Dendritic cell treated with granulocyte-macrophage colony-stimulating factor and Interleukin-4, amounts not matched to agents 40 ng/mL and 50 ng/mL, for 4 days (primary cell): ENCODE measurements around the gene MYO16.
"Not testable (repeated sequence)": the region's sequence is repeated elsewhere in the genome, so short reads cannot be mapped to it uniquely, and the experiment has no call there.

Experiments used
- H3K27ac Mint-ChIP-seq: one replicate; pipeline ENCODE4 v1.8.0; 2022; ENCODE audit warnings: mild to moderate bottlenecking, mixed read lengths
- H3K27me3 Mint-ChIP-seq: one replicate; pipeline ENCODE4 v1.8.0; 2022; ENCODE audit warnings: mild to moderate bottlenecking, mixed read lengths
- H3K36me3 Mint-ChIP-seq: one replicate; pipeline ENCODE4 v1.8.0; 2022; ENCODE audit warnings: low read depth, mixed read lengths
- H3K4me1 Mint-ChIP-seq: one replicate; pipeline ENCODE4 v1.8.0; 2022; ENCODE audit warnings: low read depth, mixed read lengths
- H3K4me3 Mint-ChIP-seq: one replicate; pipeline ENCODE4 v1.8.0; 2022; ENCODE audit warnings: mild to moderate bottlenecking, moderate library complexity, mixed read lengths
- H3K9me3 Mint-ChIP-seq: one replicate; pipeline ENCODE4 v1.8.0; 2022; ENCODE audit warnings: mixed read lengths
- intact Hi-C: fragments of 100-400 bp; cut with micrococcal nuclease; formaldehyde crosslinking; loops from one replicate; pipeline ENCODE4 v1.15.0; 2022

MYO16 gene

GRCh38 chr13:109207622-109208021 lies 578.2 kb downstream of the MYO16 start:
- Mint-ChIP-seq H3K4me3 (no peak overlapping the region), H3K4me1 (no peaks in the 10 kb centered on the region), H3K9me3 (no peaks in the 10 kb centered on the region), H3K27me3 (peaks cover 2% of the 10 kb centered on the region), H3K36me3 (no peaks in the 10 kb centered on the region), H3K27ac (no peak overlapping the region)
- intact Hi-C loops = no loop called here

- Mint-ChIP-seq H3K27ac (no peak overlapping the region), H3K4me3 (no peak overlapping the region), H3K36me3 (no peaks in the 10 kb centered on the region), H3K4me1 (no peaks in the 10 kb centered on the region), H3K27me3 (no peaks in the 10 kb centered on the region), H3K9me3 (no peaks in the 10 kb centered on the region)
- intact Hi-C loops = no loop called here
Measured at GRCh38 chr13:109208522-109208921, 579.1 kb downstream of the MYO16 start.

GRCh38 chr13:109209526-109209925 lies 580.1 kb downstream of the MYO16 start:
- Mint-ChIP-seq H3K4me1 (no peaks in the 10 kb centered on the region), H3K27ac (no peak overlapping the region), H3K9me3 (no peaks in the 10 kb centered on the region), H3K27me3 (no peaks in the 10 kb centered on the region), H3K4me3 (no peak overlapping the region), H3K36me3 (no peaks in the 10 kb centered on the region)
- intact Hi-C loops = no loop called here

GRCh38 chr13:109211616-109212015 lies 582.2 kb downstream of the MYO16 start:
- Mint-ChIP-seq H3K4me1 (no peaks in the 10 kb centered on the region), H3K4me3 (no peak overlapping the region), H3K36me3 (no peaks in the 10 kb centered on the region), H3K27ac (no peak overlapping the region), H3K27me3 (no peaks in the 10 kb centered on the region), H3K9me3 (no peaks in the 10 kb centered on the region)
- intact Hi-C loops = no loop called here

- Mint-ChIP-seq H3K27ac (no peak overlapping the region), H3K4me3 (no peak overlapping the region), H3K36me3 (no peaks in the 10 kb centered on the region), H3K9me3 (no peaks in the 10 kb centered on the region), H3K27me3 (no peaks in the 10 kb centered on the region), H3K4me1 (no peaks in the 10 kb centered on the region)
- intact Hi-C loops = no loop called here
Measured at GRCh38 chr13:109212650-109213049, 583.2 kb downstream of the MYO16 start.

- no peaks in the 10 kb centered on the region for H3K27me3 Mint-ChIP-seq
- no peaks in the 10 kb centered on the region for H3K4me1 Mint-ChIP-seq
- no peaks in the 10 kb centered on the region for H3K9me3 Mint-ChIP-seq
- H3K36me3 Mint-ChIP-seq = no peaks in the 10 kb centered on the region
- H3K4me3 Mint-ChIP-seq = no peak overlapping the region
- intact Hi-C loops = no loop called here
- H3K27ac Mint-ChIP-seq = no peak overlapping the region
Measured at GRCh38 chr13:109213714-109214113, 584.3 kb downstream of the MYO16 start.

- H3K9me3 Mint-ChIP-seq = no peaks in the 10 kb centered on the region
- H3K27ac Mint-ChIP-seq = no peak overlapping the region
- intact Hi-C loops = no loop called here
- no peaks in the 10 kb centered on the region for H3K36me3 Mint-ChIP-seq
- no peaks in the 10 kb centered on the region for H3K27me3 Mint-ChIP-seq
- no peaks in the 10 kb centered on the region for H3K4me1 Mint-ChIP-seq
- H3K4me3 Mint-ChIP-seq = no peak overlapping the region
Measured at GRCh38 chr13:109214393-109214792, 585.0 kb downstream of the MYO16 start.

GRCh38 chr13:109215377-109215776 lies 586.0 kb downstream of the MYO16 start:
- Mint-ChIP-seq H3K4me1 (no peaks in the 10 kb centered on the region), H3K27me3 (no peaks in the 10 kb centered on the region), H3K36me3 (no peaks in the 10 kb centered on the region), H3K4me3 (no peak overlapping the region), H3K9me3 (no peaks in the 10 kb centered on the region), H3K27ac (no peak overlapping the region)
- intact Hi-C loops = no loop called here

- H3K27ac Mint-ChIP-seq, intact Hi-C loops, H3K9me3 Mint-ChIP-seq, H3K36me3 Mint-ChIP-seq, H3K27me3 Mint-ChIP-seq, H3K4me3 Mint-ChIP-seq, H3K4me1 Mint-ChIP-seq: not testable (repeated sequence)
Measured at GRCh38 chr13:109217510-109217909, 588.1 kb downstream of the MYO16 start.

- no peak overlapping the region for H3K4me3 Mint-ChIP-seq
- intact Hi-C loops = no loop called here
- H3K27ac Mint-ChIP-seq = no peak overlapping the region
- H3K4me1 Mint-ChIP-seq = no peaks in the 10 kb centered on the region
- H3K36me3 Mint-ChIP-seq = no peaks in the 10 kb centered on the region
- no peaks in the 10 kb centered on the region for H3K27me3 Mint-ChIP-seq
- peaks cover 14% of the 10 kb centered on the region for H3K9me3 Mint-ChIP-seq
Measured at GRCh38 chr13:109220631-109221030, 591.2 kb downstream of the MYO16 start.

- H3K27ac Mint-ChIP-seq = no peak overlapping the region
Measured at GRCh38 chr13:109224033-109224432, 594.6 kb downstream of the MYO16 start.

GRCh38 chr13:109226631-109227030 lies 597.2 kb downstream of the MYO16 start:
- intact Hi-C loops = no loop called here
- no peak overlapping the region for H3K4me3 Mint-ChIP-seq
- H3K9me3 Mint-ChIP-seq = peaks cover 31% of the 10 kb centered on the region
- peaks cover 1% of the 10 kb centered on the region for H3K27me3 Mint-ChIP-seq
- H3K4me1 Mint-ChIP-seq = no peaks in the 10 kb centered on the region
- H3K27ac Mint-ChIP-seq = no peak overlapping the region
- H3K36me3 Mint-ChIP-seq = no peaks in the 10 kb centered on the region

More at GRCh38 chr13:109224033-109224432, 594.6 kb downstream of the MYO16 start:
- H3K27me3 Mint-ChIP-seq = peaks cover 1% of the 10 kb centered on the region
- H3K9me3 Mint-ChIP-seq = peaks cover 14% of the 10 kb centered on the region
- intact Hi-C loops = no loop called here
- no peaks in the 10 kb centered on the region for H3K36me3 Mint-ChIP-seq
- H3K4me1 Mint-ChIP-seq = no peaks in the 10 kb centered on the region
- H3K4me3 Mint-ChIP-seq = no peak overlapping the region

- Mint-ChIP-seq H3K4me3 (no peak overlapping the region), H3K9me3 (peaks cover 31% of the 10 kb centered on the region), H3K4me1 (no peaks in the 10 kb centered on the region), H3K36me3 (no peaks in the 10 kb centered on the region), H3K27ac (no peak overlapping the region), H3K27me3 (peaks cover 1% of the 10 kb centered on the region)
- intact Hi-C loops = no loop called here
Measured at GRCh38 chr13:109227344-109227940, 598.0 kb downstream of the MYO16 start.

GRCh38 chr13:109228211-109228610 lies 598.8 kb downstream of the MYO16 start:
- H3K36me3 Mint-ChIP-seq = no peaks in the 10 kb centered on the region
- H3K4me1 Mint-ChIP-seq = no peaks in the 10 kb centered on the region
- intact Hi-C loops = no loop called here
- peaks cover 1% of the 10 kb centered on the region for H3K27me3 Mint-ChIP-seq
- no peak overlapping the region for H3K27ac Mint-ChIP-seq
- H3K4me3 Mint-ChIP-seq = no peak overlapping the region
- H3K9me3 Mint-ChIP-seq = peaks cover 29% of the 10 kb centered on the region

GRCh38 chr13:109231888-109232287 lies 602.5 kb downstream of the MYO16 start:
- Mint-ChIP-seq H3K27me3 (peaks cover 1% of the 10 kb centered on the region), H3K4me3 (no peak overlapping the region), H3K9me3 (peaks cover 17% of the 10 kb centered on the region), H3K4me1 (no peaks in the 10 kb centered on the region), H3K36me3 (no peaks in the 10 kb centered on the region), H3K27ac (no peak overlapping the region)
- intact Hi-C loops = no loop called here
